ENCODE measurements around the gene GON4L.

- no peak for TF ChIP-seq POLR2A (IDR thresholded peaks at IDR 0.05; ENCODE audit: low read length)
- TF ChIP-seq GATA1 (IDR thresholded peaks at IDR 0.05; ENCODE audit: low read depth, low read length): no peak
Measured at GRCh38 chr1:155740995-155741394, 116.0 kb downstream of the GON4L start.

Measured in erythroblast (primary cell).